Ectodermal cell (in vitro differentiated cells): ENCODE data around the gene UBA7.

Experiments used
- H3K27ac ChIP-seq: 2 replicates; pipeline ENCODE4 v1.7.0; 2013; ENCODE audit warnings: mild to moderate bottlenecking, low read depth, low read length; ENCODE audit not compliant: insufficient read depth, poor library complexity, severe bottlenecking
- H3K27me3 ChIP-seq: 2 replicates; pipeline ENCODE4 v1.7.0; 2013; ENCODE audit warnings: mild to moderate bottlenecking, low read length; ENCODE audit not compliant: insufficient read depth, control insufficient read depth, poor library complexity, severe bottlenecking
- H3K36me3 ChIP-seq: one replicate; pipeline ENCODE4 v1.7.0; 2013; ENCODE audit warnings: low read length; ENCODE audit not compliant: control insufficient read depth, insufficient read depth
- H3K4me1 ChIP-seq: one replicate; pipeline ENCODE4 v1.7.0; 2013; ENCODE audit warnings: low read length; ENCODE audit not compliant: control insufficient read depth, insufficient read depth
- H3K4me3 ChIP-seq: 2 replicates; pipeline ENCODE4 v1.7.0; 2013; ENCODE audit warnings: low read depth, low read length, control low read depth; ENCODE audit not compliant: insufficient read depth
- H3K9me3 ChIP-seq: 2 replicates; pipeline ENCODE4 v1.7.0; 2013; ENCODE audit warnings: mild to moderate bottlenecking, low read length, moderate library complexity; ENCODE audit not compliant: control insufficient read depth
- WGBS, 2 experiments: methylation state at CpG; one replicate each; pipeline ENCODE4 v1.1.7; 2013; ENCODE audit warnings: missing lambda C conversion rate in 2 of 2; 5-methylcytosine and 5-hydroxymethylcytosine counted together

The UBA7 gene

GRCh38 chr3:49804141-49805041, 9.4 kb downstream of the UBA7 start:
- H3K27me3 ChIP-seq: peaks cover 41% of the 10 kb centered on the region
- peaks cover 16% of the 10 kb centered on the region for H3K4me1 ChIP-seq
- WGBS, 2 experiments: 89 to 93% methylated on average over 26 of the region's 26 CpGs
- H3K4me3 ChIP-seq: peak overlapping the region; percentile 82
- H3K27ac ChIP-seq: no peak overlapping the region
- H3K9me3 ChIP-seq: no peaks in the 10 kb centered on the region
- H3K36me3 ChIP-seq: no peaks in the 10 kb centered on the region

- 11 to 12% methylated on average over 41 of the region's 41 CpGs for WGBS, 2 experiments
- Histone ChIP-seq H3K27me3 (peaks cover 41% of the 10 kb centered on the region), H3K9me3 (no peaks in the 10 kb centered on the region), H3K36me3 (no peaks in the 10 kb centered on the region), H3K4me3 (peak overlapping the region; percentile 82), H3K27ac (no peak overlapping the region), H3K4me1 (peaks cover 16% of the 10 kb centered on the region)
These were observed 10.2 kb downstream of the UBA7 start for GRCh38 chr3:49803465-49804140.

DNA sequence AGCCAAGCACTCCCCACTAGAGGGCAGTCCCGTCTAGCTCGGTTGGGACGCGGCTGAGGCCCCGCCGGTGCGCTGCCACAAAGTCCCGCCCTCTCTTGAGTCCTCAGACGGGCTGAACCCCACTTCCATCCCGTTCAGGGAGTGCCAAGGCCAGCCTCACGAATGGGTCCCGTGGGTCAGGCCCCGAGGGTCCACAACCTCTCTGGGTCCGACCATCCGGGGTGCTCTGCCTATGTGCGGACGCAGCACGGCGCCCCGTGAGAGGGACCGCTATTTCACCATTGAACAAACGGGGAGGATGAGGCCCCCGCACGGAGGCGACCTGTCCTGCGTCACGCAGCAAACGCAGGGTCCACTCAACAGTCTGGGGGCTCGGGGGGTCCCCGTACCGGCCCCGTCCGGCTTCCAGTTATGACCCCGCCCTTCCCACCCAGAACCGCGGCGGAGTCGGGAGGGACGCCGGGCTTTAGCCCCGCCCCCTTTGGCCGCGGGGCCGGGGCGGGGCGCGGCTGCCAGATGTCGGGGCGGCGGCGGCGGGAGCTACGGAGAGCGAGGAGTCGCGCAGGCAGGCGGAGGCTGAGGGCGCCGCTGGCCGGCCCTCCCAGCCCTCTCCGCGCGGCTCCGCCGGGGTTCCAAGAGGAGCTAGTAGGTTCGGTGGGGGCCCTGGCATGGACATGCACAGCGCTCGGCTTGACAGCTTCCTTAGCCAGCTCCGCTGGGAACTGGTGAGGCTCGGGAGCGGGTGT, 10.9 kb downstream of the UBA7 start, which contains the start of gene INKA1:
INKA1 (plus strand) TSS at position 543 of the 746 bp plus-strand sequence; CDS start at position 675, 132 bp downstream.
- peak within 1 kb of the TSS; percentile 82 for H3K4me3 ChIP-seq
- no peaks in the 10 kb centered on the region for H3K9me3 ChIP-seq
- no peak within 1 kb of the TSS for H3K27ac ChIP-seq
- peaks cover 16% of the 10 kb centered on the region for H3K4me1 ChIP-seq
- peaks cover 41% of the 10 kb centered on the region for H3K27me3 ChIP-seq
- no peaks in the 10 kb centered on the region for H3K36me3 ChIP-seq
- WGBS, 2 experiments: 0 to 1% methylated on average over 71 of the region's 71 CpGs

GRCh38 chr3:49801160-49801559, 12.6 kb downstream of the UBA7 start:
- Histone ChIP-seq H3K27me3 (peaks cover 41% of the 10 kb centered on the region), H3K9me3 (no peaks in the 10 kb centered on the region), H3K36me3 (no peaks in the 10 kb centered on the region), H3K27ac (no peak overlapping the region), H3K4me3 (no peak overlapping the region), H3K4me1 (peaks cover 8% of the 10 kb centered on the region)
- 87 to 89% methylated on average over 2 of the region's 2 CpGs for WGBS, 2 experiments

DNA sequence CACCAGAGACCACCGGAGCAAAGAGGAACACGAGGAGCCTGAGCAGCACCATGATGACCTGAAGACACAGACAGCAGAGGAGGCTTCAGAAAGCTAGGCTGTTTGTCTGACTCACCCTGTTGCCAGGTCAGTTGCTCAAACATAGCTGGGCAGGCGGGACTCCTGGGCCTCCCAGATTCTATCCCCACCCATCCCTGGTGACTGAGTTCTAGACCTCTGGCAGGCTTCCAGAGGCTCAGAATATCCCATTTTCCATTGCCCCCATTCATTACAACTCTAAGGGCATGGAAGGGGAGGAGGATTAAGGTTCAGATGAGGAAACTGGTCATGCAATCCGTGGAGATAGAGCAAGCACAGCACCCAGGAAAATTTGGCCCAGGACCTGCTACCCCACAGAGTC, 14.0 kb downstream of the UBA7 start, which contains the start of gene CDHR4:
CDHR4 (minus strand) TSS at position 113 of the 400 bp plus-strand sequence; CDS start at position 52, 61 bp downstream.
- Histone ChIP-seq H3K27me3 (peaks cover 33% of the 10 kb centered on the region), H3K4me1 (peaks cover 14% of the 10 kb centered on the region), H3K4me3 (no peak within 1 kb of the TSS), H3K9me3 (no peaks in the 10 kb centered on the region), H3K36me3 (no peaks in the 10 kb centered on the region), H3K27ac (no peak within 1 kb of the TSS)
- WGBS, 2 experiments: 88 to 89% methylated on average over 4 of the region's 4 CpGs

- Histone ChIP-seq H3K27me3 (peaks cover 27% of the 10 kb centered on the region), H3K4me3 (no peak overlapping the region), H3K9me3 (no peaks in the 10 kb centered on the region), H3K27ac (no peak overlapping the region), H3K4me1 (peaks cover 13% of the 10 kb centered on the region), H3K36me3 (no peaks in the 10 kb centered on the region)
- 70 to 74% methylated on average over 1 of the region's 1 CpG for WGBS, 2 experiments
These were observed 14.6 kb downstream of the UBA7 start for GRCh38 chr3:49799105-49799504.

DNA sequence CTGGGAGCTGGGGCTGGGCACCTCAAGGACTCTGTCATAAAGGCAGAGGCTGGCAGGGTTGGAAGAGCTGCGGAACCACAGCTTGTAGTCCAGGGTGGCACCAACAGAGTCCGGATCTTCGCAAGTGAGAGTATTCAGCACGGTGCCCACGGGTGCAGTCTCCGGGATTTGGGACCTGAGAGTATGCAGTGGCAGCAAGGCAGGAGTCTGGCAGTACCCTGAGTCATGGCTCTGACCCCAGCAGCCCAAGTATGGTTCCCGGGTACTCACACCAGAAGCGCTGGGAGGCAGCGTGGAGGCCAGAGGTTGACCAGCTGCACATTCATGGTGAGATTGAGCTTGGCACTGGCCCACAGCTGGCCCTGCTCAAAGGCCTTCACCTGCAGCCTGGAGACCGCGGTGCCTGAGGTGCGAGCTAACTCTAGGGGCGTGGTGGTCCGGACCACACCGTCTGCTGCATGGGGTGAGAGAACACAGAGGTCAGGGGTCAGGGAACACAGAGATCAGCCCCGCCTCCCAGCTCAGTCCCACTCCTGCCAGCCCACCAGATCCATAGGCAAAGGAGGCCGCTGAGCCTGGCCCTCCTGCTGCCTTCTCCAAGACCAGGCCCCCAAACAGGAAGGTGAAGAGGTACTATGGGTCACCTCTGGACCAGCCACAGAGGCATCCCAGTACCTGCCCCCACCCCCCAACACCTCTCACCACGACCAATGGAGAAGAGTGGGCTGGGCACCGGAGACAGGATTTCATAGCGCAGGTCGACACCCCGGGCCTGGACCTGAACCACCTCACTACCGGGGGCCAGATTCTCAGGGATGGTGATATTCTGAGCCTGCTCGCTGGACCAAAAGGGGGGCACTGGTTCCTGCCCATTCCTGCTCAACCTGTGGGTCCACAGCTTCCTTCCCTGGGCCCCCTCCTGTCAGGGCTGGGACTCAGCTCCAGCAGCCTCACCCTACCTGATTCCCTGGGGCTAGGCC, 18.5 kb downstream of the UBA7 start:
- no peaks in the 10 kb centered on the region for H3K9me3 ChIP-seq
- WGBS, 2 experiments: 90% methylated on average over 24 of the region's 24 CpGs
- H3K4me1 ChIP-seq: peaks cover 6% of the 10 kb centered on the region
- H3K4me3 ChIP-seq: no peak overlapping the region
- H3K27me3 ChIP-seq: no peaks in the 10 kb centered on the region
- H3K36me3 ChIP-seq: no peaks in the 10 kb centered on the region
- no peak overlapping the region for H3K27ac ChIP-seq

- 90 to 92% methylated on average over 4 of the region's 4 CpGs for WGBS, 2 experiments
- H3K27me3 ChIP-seq: no peaks in the 10 kb centered on the region
- peaks cover 6% of the 10 kb centered on the region for H3K4me1 ChIP-seq
- H3K27ac ChIP-seq: no peak overlapping the region
- no peaks in the 10 kb centered on the region for H3K9me3 ChIP-seq
- H3K4me3 ChIP-seq: no peak overlapping the region
- H3K36me3 ChIP-seq: no peaks in the 10 kb centered on the region
These were observed 19.3 kb downstream of the UBA7 start for GRCh38 chr3:49794431-49794830.

GRCh38 chr3:49793486-49794085, 20.2 kb downstream of the UBA7 start:
- Histone ChIP-seq H3K4me3 (no peak overlapping the region), H3K9me3 (no peaks in the 10 kb centered on the region), H3K27ac (no peak overlapping the region), H3K36me3 (no peaks in the 10 kb centered on the region), H3K27me3 (no peaks in the 10 kb centered on the region), H3K4me1 (peaks cover 6% of the 10 kb centered on the region)
- WGBS, 2 experiments: 95% methylated on average over 13 of the region's 13 CpGs
